GM12801 (cell line): Measurements from ENCODE around the gene GRK4.

ENCODE experiments used
- TF ChIP-seq, protein P1 (sequence below): IDR thresholded peaks from one replicate; pipeline ENCODE4 v1.5.1; 2011; ENCODE audit warnings: control low read depth; ENCODE audit not compliant: insufficient read length; ENCODE audit errors: extremely low read depth

The GRK4 gene

DNA sequence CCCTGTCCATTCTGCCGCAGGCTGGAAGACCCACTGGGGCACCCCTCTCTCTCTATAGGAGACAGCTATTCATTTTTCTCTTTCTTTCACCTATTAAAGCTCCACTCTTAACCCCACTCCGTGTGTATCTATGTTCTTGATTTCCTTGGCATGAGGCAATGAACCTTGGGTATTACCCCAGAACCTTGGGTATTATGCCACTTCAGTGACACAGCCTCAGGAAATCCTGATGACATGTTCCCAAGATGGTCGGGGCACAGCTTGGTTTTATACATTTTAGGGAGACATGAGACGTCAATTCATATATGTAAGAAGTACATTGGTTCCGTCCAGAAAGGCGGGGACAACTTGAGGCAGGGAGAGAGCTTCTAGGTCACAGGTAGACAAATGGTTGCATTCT is 97.6 kb downstream of the GRK4 start:
- TF ChIP-seq, protein P1, sequence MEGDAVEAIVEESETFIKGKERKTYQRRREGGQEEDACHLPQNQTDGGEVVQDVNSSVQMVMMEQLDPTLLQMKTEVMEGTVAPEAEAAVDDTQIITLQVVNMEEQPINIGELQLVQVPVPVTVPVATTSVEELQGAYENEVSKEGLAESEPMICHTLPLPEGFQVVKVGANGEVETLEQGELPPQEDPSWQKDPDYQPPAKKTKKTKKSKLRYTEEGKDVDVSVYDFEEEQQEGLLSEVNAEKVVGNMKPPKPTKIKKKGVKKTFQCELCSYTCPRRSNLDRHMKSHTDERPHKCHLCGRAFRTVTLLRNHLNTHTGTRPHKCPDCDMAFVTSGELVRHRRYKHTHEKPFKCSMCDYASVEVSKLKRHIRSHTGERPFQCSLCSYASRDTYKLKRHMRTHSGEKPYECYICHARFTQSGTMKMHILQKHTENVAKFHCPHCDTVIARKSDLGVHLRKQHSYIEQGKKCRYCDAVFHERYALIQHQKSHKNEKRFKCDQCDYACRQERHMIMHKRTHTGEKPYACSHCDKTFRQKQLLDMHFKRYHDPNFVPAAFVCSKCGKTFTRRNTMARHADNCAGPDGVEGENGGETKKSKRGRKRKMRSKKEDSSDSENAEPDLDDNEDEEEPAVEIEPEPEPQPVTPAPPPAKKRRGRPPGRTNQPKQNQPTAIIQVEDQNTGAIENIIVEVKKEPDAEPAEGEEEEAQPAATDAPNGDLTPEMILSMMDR: no peak

DNA sequence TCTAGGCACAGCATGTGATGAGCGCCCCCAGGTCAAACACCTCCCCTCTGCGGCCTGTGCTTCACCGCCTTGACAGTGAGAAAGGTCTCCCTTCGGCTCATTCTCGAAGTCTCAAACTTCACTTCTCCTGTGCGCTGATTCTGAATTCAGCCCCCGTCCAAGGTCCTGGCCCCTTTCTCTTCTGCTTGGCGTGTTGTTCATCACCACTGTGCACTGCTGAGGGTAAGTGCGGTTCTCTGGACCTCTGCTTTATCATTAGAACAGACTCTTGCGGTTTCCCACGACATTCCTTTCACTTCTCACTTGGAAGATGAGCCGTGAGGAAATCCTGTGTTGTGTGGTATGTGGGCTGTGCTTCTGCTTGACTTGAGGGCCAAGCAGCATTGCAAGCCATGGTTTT is 99.1 kb downstream of the GRK4 start:
- TF ChIP-seq, protein P1: no peak

DNA sequence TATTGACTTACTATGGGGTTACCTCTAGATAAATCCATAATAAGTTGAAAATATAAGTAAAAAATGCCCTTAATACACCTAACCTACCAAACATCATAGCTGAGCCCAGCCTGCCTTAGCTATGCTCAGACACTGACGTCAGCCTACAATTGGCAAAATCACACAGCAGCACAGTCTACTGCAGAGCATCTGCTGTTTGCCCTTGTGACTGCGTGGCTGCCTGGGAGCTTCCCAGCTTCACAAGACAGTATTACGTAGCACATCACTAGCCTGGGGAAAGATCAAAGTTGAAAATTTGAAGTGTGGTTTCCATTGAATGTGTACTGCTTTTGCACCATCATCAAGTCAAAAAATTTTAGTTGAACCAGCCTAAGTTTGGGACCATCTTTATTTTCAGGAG is 102.2 kb downstream of the GRK4 start:
- TF ChIP-seq, protein P1: no peak

DNA sequence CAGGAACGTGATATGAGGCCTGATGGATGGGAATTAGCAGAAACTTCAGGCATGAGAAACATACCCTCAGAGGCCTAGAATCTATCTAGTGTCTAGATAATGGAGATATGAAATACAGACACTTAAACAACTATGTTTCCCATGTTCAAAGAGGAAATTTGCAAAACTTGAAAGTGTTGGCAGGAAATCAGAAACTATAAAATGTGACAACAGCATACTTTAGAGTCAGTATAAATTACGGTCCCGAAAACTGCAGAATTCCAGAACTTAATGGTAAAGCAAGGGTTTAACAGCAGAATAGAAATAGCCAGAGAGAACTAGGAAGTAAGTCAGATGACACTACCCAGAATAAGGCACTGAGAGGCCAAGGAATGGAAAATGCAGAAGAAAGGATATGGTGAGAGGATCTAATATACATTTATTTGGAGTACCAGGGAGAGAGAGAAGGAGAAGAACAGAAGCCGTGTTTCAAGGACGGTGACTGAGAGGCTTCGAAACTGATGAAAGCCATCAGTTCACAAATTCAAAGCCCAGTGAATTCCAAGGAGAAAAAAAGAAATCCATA is 103.5 kb downstream of the GRK4 start:
- TF ChIP-seq, protein P1: no peak

DNA sequence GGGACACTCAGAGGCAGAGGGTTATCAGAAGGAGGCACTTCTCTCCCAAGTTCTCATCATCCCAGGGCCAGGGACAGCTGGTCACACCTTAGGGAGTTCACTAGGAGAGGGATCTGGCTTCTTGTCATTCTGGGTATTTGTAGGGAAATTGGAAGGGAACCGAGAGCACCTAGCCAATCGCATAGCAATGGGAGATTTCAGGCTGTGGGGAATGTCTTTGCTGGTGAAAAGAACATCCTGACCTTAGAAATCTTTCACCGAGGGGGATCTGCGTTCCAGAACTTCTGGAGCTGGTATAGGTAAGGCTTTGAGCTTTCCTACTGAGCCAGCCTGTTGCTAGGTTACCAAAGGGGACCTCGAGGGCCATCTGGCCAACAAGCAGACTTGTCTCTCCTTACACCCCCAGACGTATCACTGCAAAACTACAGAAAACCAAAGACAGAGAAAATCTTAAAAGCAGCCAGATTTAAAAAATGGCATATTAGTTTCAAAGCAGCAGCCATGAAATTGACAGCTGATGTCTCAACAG is 104.2 kb downstream of the GRK4 start:
- TF ChIP-seq, protein P1: no peak

DNA sequence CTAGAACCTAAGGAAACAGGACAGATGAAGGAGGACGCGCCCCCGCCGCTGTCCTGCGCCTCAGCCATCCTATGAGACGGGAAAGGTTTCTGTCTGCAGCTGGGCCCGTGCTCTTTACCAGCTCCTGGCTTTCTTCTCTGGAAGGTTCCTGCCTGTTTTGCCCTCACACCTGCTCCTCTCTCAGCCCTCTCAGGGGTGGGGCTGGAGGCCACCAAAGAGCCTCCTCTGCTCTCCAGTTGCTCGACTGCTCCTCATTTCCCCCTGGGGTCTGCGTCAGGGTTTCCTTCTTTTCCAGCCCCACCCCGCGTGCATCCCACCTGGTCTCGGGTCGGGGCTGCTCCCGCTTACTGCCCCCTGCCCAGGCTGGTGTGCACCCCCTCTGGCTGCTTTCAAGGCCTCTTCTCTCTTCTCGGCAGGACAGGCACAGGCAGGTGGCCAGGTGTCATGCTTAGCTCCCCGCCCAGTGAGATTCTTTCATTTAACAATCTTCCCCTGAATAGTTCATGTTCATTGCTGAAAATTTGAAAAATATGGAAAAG is 106.4 kb downstream of the GRK4 start:
- TF ChIP-seq, protein P1: no peak

DNA sequence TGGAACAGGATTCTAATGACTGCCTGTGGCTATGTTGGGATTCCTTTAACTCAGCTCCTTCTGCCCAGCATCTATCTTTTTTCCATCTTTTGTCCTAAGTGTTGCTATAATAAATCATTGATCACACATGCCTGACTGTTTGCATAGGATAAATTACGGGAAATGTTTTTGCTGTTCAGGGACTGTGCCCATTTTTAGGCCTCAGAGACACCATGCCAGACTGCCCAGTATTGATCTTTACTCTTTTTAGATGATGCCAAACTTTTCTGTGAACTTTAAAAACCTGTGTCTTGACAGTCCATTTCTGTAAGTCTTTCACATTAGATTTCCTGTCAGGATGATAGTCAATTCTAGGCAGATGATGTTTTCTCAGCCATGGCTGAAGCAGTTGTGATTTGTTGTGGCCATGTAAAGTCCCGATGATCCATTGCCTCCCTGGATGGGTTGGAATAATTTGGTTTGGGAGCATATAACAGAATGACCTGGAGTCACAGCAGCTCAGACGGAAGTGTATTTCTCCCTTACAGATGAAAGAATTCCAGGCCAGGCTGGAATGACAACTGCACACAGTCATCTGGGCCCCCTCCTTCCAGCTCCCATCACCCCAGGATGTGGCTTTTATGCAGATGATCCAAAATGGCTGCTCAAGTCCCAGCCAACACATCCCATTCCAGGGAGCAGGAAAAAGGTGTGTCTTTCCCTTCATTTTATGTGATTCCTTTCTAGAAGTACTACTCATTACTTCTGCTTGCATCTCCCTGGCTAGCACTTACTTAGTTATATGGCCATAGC is 107.5 kb downstream of the GRK4 start:
- TF ChIP-seq, protein P1: no peak
